Activated naive CD8-positive, alpha-beta T cell treated with anti-CD3 and anti-CD28 coated beads, Interleukin-2, amount 50 U/mL, for 24 hours (primary cell): ENCODE results near the gene IVL.

Experiments used
- ATAC-seq: fragments of 150-1000 bp; cut with Tn5 transposase; one replicate; pipeline ENCODE4 v1.10.0; 2021
- DNase-seq: peaks from one replicate; pipeline ENCODE4 v3.0.0; 2021
- H3K27ac Mint-ChIP-seq: one replicate; pipeline ENCODE4 v1.8.0; 2021; ENCODE audit warnings: mild to moderate bottlenecking, mixed read lengths
- H3K27me3 Mint-ChIP-seq: one replicate; pipeline ENCODE4 v1.8.0; 2021; ENCODE audit warnings: mixed read lengths
- H3K36me3 Mint-ChIP-seq: one replicate; pipeline ENCODE4 v1.8.0; 2021; ENCODE audit warnings: low read depth, mixed read lengths
- H3K4me1 Mint-ChIP-seq: one replicate; pipeline ENCODE4 v1.8.0; 2021; ENCODE audit warnings: mixed read lengths
- H3K4me3 Mint-ChIP-seq: one replicate; pipeline ENCODE4 v1.8.0; 2021; ENCODE audit warnings: mild to moderate bottlenecking, moderate library complexity, mixed read lengths
- H3K9me3 Mint-ChIP-seq: one replicate; pipeline ENCODE4 v1.8.0; 2021; ENCODE audit warnings: mixed read lengths

Gene IVL

GRCh38 chr1:152912471-152912870, 4.1 kb downstream of the IVL start:
- Mint-ChIP-seq H3K4me1 (peaks cover 4% of the 10 kb centered on the region), H3K36me3 (no peaks in the 10 kb centered on the region), H3K4me3 (no peak overlapping the region), H3K27ac (no peak overlapping the region), H3K27me3 (peaks cover 13% of the 10 kb centered on the region), H3K9me3 (no peaks in the 10 kb centered on the region)
- DNase-seq: no peak
- ATAC-seq: no peak

GRCh38 chr1:152912900-152913299, 4.6 kb downstream of the IVL start:
- Mint-ChIP-seq H3K9me3 (no peaks in the 10 kb centered on the region), H3K27me3 (peaks cover 13% of the 10 kb centered on the region), H3K4me3 (no peak overlapping the region), H3K36me3 (no peaks in the 10 kb centered on the region), H3K27ac (no peak overlapping the region), H3K4me1 (peaks cover 2% of the 10 kb centered on the region)
- ATAC-seq (no peak), DNase-seq (no peak)

- H3K27me3 Mint-ChIP-seq: peaks cover 12% of the 10 kb centered on the region
- no peak overlapping the region for H3K4me3 Mint-ChIP-seq
Observed at GRCh38 chr1:152917794-152918193, 9.4 kb downstream of the IVL start.

GRCh38 chr1:152919071-152919470, 10.7 kb downstream of the IVL start:
- ATAC-seq (no peak), DNase-seq (no peak)
- H3K4me3 Mint-ChIP-seq: no peak overlapping the region
- no peaks in the 10 kb centered on the region for H3K36me3 Mint-ChIP-seq
- H3K9me3 Mint-ChIP-seq: no peaks in the 10 kb centered on the region
- no peak overlapping the region for H3K27ac Mint-ChIP-seq
- no peaks in the 10 kb centered on the region for H3K4me1 Mint-ChIP-seq
- peaks cover 12% of the 10 kb centered on the region for H3K27me3 Mint-ChIP-seq

More at GRCh38 chr1:152917794-152918193, 9.4 kb downstream of the IVL start:
- no peaks in the 10 kb centered on the region for H3K36me3 Mint-ChIP-seq
- no peaks in the 10 kb centered on the region for H3K4me1 Mint-ChIP-seq
- no peaks in the 10 kb centered on the region for H3K9me3 Mint-ChIP-seq
- ATAC-seq: no peak
- H3K27ac Mint-ChIP-seq: no peak overlapping the region
- no peak for DNase-seq

DNA sequence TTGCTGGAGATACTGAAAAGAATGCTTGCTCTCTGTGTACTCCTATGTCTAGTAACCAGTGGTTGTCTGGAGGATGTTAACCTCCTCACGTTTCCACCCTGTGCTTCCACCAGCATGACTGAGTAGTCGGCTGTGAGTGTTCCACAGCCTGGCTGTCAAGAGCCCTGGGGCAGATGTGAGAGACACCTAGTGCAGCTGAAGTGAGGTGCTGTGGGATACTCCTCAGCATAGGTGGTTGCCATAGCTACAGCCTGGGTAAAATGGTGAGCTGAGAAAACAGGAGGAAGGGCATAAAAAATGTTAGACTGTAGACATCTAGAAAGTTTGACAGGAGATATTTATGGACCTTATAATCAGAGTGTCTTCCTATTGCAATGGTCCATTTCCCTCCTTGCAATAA, 15.8 kb downstream of the IVL start:
- Mint-ChIP-seq H3K9me3 (no peaks in the 10 kb centered on the region), H3K27me3 (peaks cover 6% of the 10 kb centered on the region), H3K4me3 (no peak overlapping the region), H3K36me3 (no peaks in the 10 kb centered on the region), H3K4me1 (no peaks in the 10 kb centered on the region), H3K27ac (no peak overlapping the region)
- ATAC-seq (no peak), DNase-seq (no peak)

GRCh38 chr1:152926091-152926490, 17.7 kb downstream of the IVL start:
- ATAC-seq: no peak
- Mint-ChIP-seq H3K4me3 (no peak overlapping the region), H3K27me3 (peaks cover 6% of the 10 kb centered on the region), H3K27ac (no peak overlapping the region), H3K9me3 (no peaks in the 10 kb centered on the region), H3K36me3 (no peaks in the 10 kb centered on the region), H3K4me1 (no peaks in the 10 kb centered on the region)
- no peak for DNase-seq

- Mint-ChIP-seq H3K27me3 (peaks cover 7% of the 10 kb centered on the region), H3K4me1 (no peaks in the 10 kb centered on the region), H3K36me3 (no peaks in the 10 kb centered on the region), H3K27ac (no peak overlapping the region), H3K4me3 (no peak overlapping the region), H3K9me3 (no peaks in the 10 kb centered on the region)
- DNase-seq: no peak
- no peak for ATAC-seq
Observed at GRCh38 chr1:152928671-152929070, 20.3 kb downstream of the IVL start.

- H3K4me1 Mint-ChIP-seq: no peaks in the 10 kb centered on the region
- H3K36me3 Mint-ChIP-seq: no peaks in the 10 kb centered on the region
- no peaks in the 10 kb centered on the region for H3K9me3 Mint-ChIP-seq
- H3K4me3 Mint-ChIP-seq: no peak overlapping the region
- peaks cover 4% of the 10 kb centered on the region for H3K27me3 Mint-ChIP-seq
- H3K27ac Mint-ChIP-seq: no peak overlapping the region
- ATAC-seq (no peak), DNase-seq (no peak)
Observed at GRCh38 chr1:152932170-152932811, 23.9 kb downstream of the IVL start.

GRCh38 chr1:152933196-152933595, 24.9 kb downstream of the IVL start:
- no peaks in the 10 kb centered on the region for H3K4me1 Mint-ChIP-seq
- ATAC-seq: no peak

DNA sequence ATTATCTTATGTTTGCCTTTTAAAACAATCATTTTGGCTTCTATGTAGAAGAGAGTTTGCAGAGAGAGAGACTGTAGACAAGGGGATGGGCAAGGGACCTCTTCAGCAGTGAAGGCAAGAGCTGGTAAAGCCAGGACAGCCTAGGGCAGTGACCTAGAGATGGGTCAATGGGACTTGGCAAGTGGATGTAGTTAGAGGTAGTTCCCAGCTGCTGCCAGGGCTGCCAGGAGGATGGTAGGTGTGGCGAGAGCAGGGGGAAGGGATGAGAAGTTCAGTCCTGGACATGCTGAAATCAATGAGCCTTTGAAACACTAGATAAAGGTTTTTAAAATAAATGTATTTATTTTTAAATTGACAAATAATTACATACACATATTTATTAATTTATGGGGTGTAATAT, 32.3 kb downstream of the IVL start:
- ATAC-seq (no peak), DNase-seq (no peak)
- Mint-ChIP-seq H3K27me3 (peaks cover 4% of the 10 kb centered on the region), H3K27ac (no peak overlapping the region), H3K36me3 (no peaks in the 10 kb centered on the region), H3K9me3 (no peaks in the 10 kb centered on the region), H3K4me1 (no peaks in the 10 kb centered on the region), H3K4me3 (no peak overlapping the region)

More at GRCh38 chr1:152933196-152933595, 24.9 kb downstream of the IVL start:
- Mint-ChIP-seq H3K4me3 (no peak overlapping the region), H3K27me3 (peaks cover 4% of the 10 kb centered on the region), H3K9me3 (no peaks in the 10 kb centered on the region), H3K27ac (no peak overlapping the region), H3K36me3 (no peaks in the 10 kb centered on the region)
- DNase-seq: no peak

DNA sequence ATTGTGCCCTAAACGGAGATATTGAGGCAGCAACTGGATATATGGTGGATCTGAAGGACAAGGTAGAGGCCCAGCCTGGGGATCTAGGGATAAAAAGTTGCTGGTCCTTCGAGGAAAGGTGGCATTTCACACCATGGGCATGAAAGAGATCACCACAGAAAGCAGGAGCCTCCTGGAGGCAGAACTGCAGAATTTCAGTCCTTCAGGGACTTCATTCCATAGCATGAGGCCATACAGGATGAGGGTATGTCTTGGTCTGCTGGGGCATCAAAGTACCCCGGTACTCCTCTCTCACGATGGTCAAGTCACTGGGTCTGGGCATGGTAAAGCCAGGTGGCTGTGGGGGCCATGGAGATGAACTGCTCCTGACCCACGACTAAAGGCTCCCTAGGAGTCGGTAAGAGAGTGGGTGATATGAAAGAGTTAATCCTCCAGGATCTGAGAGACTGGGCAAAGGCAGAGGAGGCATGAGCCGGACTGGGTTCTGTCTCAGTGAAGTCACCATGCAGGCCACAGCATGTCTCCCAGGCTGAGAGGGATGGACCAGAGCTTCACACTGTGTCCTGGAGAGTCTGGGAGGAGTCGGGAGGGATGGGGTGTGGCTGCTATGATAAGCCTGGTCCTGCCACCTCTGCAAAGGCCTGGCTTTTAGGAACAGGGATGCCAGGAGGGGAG, 32.8 kb downstream of the IVL start:
- H3K27me3 Mint-ChIP-seq: peaks cover 4% of the 10 kb centered on the region

GRCh38 chr1:152942161-152942560, 33.8 kb downstream of the IVL start:
- ATAC-seq (no peak), DNase-seq (no peak)
- Mint-ChIP-seq H3K36me3 (no peaks in the 10 kb centered on the region), H3K27ac (no peak overlapping the region), H3K4me3 (no peak overlapping the region), H3K9me3 (no peaks in the 10 kb centered on the region), H3K4me1 (no peaks in the 10 kb centered on the region), H3K27me3 (peaks cover 5% of the 10 kb centered on the region)

More for the DNA sequence above, 32.8 kb downstream of the IVL start:
- Mint-ChIP-seq H3K9me3 (no peaks in the 10 kb centered on the region), H3K4me1 (no peaks in the 10 kb centered on the region), H3K4me3 (no peak overlapping the region), H3K36me3 (no peaks in the 10 kb centered on the region), H3K27ac (no peak overlapping the region)
- no peak for DNase-seq
- ATAC-seq: no peak

DNA sequence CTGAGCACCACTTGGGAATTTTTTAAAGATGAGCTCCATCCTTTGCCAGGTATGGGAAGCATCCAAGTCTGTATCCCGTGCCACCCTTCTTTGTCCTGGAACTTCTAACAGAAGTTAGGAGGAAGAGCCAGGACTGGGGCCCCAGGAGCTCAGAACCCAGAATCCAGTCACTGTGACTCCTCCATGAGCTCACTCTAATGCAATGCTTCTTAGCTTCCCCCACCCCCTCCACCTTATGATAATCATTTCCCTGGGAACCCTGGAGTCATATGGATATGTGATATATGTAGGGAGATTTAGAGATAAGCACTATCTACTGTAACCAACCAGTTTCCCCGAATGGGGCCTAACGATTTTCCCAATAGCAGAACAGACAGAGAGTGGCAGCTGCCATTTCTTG, 37.9 kb downstream of the IVL start:
- peaks cover 6% of the 10 kb centered on the region for H3K27me3 Mint-ChIP-seq
- DNase-seq (no peak), ATAC-seq (no peak)
- H3K27ac Mint-ChIP-seq: no peak overlapping the region
- H3K4me3 Mint-ChIP-seq: no peak overlapping the region
- no peaks in the 10 kb centered on the region for H3K36me3 Mint-ChIP-seq
- no peaks in the 10 kb centered on the region for H3K4me1 Mint-ChIP-seq
- no peaks in the 10 kb centered on the region for H3K9me3 Mint-ChIP-seq

DNA sequence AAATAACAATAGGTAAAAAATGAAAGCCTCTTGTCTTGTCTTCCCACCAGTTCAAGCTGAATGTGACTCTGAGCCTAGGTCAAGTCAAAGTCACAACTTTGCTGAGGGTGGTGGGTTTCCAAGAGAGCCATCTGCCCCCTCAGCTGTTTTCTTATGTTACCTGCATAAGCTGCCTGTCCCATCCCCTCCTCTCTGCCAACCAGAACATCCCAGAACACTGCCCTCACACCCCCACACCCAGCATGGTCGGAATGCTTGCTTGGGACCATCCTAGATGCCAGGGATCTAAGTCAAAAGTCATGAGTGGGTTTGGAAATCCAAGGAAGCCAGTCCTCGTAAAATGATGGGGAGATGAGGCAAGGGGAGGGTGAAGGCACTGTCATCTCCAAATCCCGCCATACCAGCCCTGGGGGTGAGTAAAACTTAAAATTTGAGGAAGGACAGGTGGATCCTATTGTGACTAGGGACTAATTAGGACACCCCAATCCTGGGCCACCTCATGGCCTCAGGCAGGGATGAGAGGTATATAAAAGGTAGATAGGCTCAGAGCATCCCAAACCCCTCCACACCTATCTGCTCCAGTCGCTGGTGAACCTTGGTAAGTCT, 38.4 kb downstream of the IVL start, which contains the start of gene SPRR5:
Gene SPRR5 (plus strand): TSS at position 556 of the 606 bp plus-strand sequence. CDS start 1,349 bp downstream, outside the sequence.
- no peak within 1 kb of the TSS for H3K27ac Mint-ChIP-seq
- H3K9me3 Mint-ChIP-seq: no peaks in the 10 kb centered on the region
- H3K4me1 Mint-ChIP-seq: no peaks in the 10 kb centered on the region

DNA sequence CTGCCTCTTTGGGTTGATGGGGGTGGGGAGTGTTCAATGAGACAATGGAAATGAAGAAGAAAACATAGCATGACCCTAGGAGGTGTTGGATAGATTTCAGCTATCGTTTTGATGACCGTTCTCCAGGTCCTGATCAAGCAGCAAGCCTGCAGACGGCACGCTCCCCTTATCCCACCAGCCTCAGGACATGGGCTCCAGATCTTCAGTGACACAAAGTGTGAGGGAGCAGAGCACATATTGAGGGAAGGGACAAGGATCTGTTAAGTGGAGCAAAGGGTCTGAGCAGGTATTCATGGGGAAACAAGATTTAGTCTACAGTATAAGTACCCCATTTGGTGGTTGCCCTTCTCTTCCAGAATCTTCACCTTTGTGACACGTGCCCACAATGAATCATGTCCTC, 43.4 kb downstream of the IVL start:
- Mint-ChIP-seq H3K4me3 (no peak overlapping the region), H3K36me3 (no peaks in the 10 kb centered on the region), H3K27me3 (peaks cover 4% of the 10 kb centered on the region), H3K27ac (no peak overlapping the region), H3K9me3 (peaks cover 4% of the 10 kb centered on the region), H3K4me1 (no peaks in the 10 kb centered on the region)
- DNase-seq (no peak), ATAC-seq (no peak)

More for the DNA sequence above, 38.4 kb downstream of the IVL start, which contains the start of gene SPRR5:
- ATAC-seq (no peak), DNase-seq (no peak)
- H3K36me3 Mint-ChIP-seq: no peaks in the 10 kb centered on the region
- peaks cover 6% of the 10 kb centered on the region for H3K27me3 Mint-ChIP-seq
- H3K4me3 Mint-ChIP-seq: no peak within 1 kb of the TSS
